Karpas-422 (cell line): Measurements from ENCODE around the gene MYO10. TPM values are rescaled to one million over a fixed set of nuclear protein-coding genes. Genes with fewer than 3 reads are reported as not detected.
A peak's percentile ranks its signal among the peaks of the same experiment; 100 is the strongest.

Experiments
- DNase-seq: peaks from one replicate; pipeline ENCODE4 v3.0.0-alpha.2; 2015
- H2AFZ ChIP-seq: fragments of 200-600 bp; sonication (generic); 2 replicates; pipeline ENCODE4 v1.6.1; 2014; ENCODE audit warnings: antibody characterized with exemption, low read length, mixed read lengths
- H3K27ac ChIP-seq: fragments of 200-600 bp; sonication (generic); 2 replicates; pipeline ENCODE4 v1.5.1; 2014; ENCODE audit warnings: mild to moderate bottlenecking, low read length, moderate library complexity
- H3K27me3 ChIP-seq: fragments of 200-600 bp; sonication (generic); 2 replicates; pipeline ENCODE4 v1.6.1; 2014; ENCODE audit warnings: low read length, mixed read lengths
- H3K36me3 ChIP-seq: fragments of 200-600 bp; sonication (generic); 2 replicates; pipeline ENCODE4 v1.6.1; 2014; ENCODE audit warnings: low read length, mixed read lengths; ENCODE audit not compliant: insufficient read depth
- H3K4me1 ChIP-seq: fragments of 200-600 bp; sonication (generic); 2 replicates; pipeline ENCODE4 v1.6.1; 2014; ENCODE audit warnings: mild to moderate bottlenecking, low read length, mixed read lengths
- H3K4me2 ChIP-seq: fragments of 200-600 bp; sonication (generic); 2 replicates; pipeline ENCODE4 v1.6.1; 2014; ENCODE audit warnings: low read length, low read depth, mild to moderate bottlenecking; ENCODE audit not compliant: poor library complexity, severe bottlenecking
- H3K4me3 ChIP-seq: fragments of 200-600 bp; sonication (generic); 2 replicates; pipeline ENCODE4 v1.5.1; 2014; ENCODE audit warnings: mild to moderate bottlenecking, antibody characterized with exemption, low read length, mixed read lengths
- H3K79me2 ChIP-seq: fragments of 200-600 bp; sonication (generic); 2 replicates; pipeline ENCODE4 v1.6.1; 2014; ENCODE audit warnings: mild to moderate bottlenecking, low read length, mixed read lengths
- H3K9ac ChIP-seq: fragments of 200-600 bp; sonication (generic); 2 replicates; pipeline ENCODE4 v1.6.0; 2014; ENCODE audit warnings: low read length
- H3K9me2 ChIP-seq: fragments of 200-600 bp; sonication (generic), shearing (Covaris generic); replicated peaks from 2 replicates; pipeline ENCODE4 v1.6.0; 2014; ENCODE audit warnings: mild to moderate bottlenecking, low read length, moderate library complexity; ENCODE audit not compliant: insufficient read depth
- H3K9me3 ChIP-seq: fragments of 300-700, 200-600 bp; sonication (generic); 2 replicates; pipeline ENCODE4 v1.6.1; 2014; ENCODE audit warnings: low read length, mixed read lengths
- H4K20me1 ChIP-seq: fragments of 200-600 bp; sonication (generic); 2 replicates; pipeline ENCODE4 v1.6.1; 2014; ENCODE audit warnings: mild to moderate bottlenecking, antibody characterized with exemption, low read length, low read depth; ENCODE audit not compliant: insufficient read depth
- total RNA-seq: library from RNA; depleted of rRNA; stranded (reverse); fragments of >200 nt; shearing (Covaris generic); gene quantifications from 2 replicates; pipeline ENCODE4 v1.2.3, GENCODE V29; 2014; ENCODE audit warnings: low replicate concordance

Gene MYO10
- total RNA-seq, 1 experiment from 2014 or later, result not detected

DNA sequence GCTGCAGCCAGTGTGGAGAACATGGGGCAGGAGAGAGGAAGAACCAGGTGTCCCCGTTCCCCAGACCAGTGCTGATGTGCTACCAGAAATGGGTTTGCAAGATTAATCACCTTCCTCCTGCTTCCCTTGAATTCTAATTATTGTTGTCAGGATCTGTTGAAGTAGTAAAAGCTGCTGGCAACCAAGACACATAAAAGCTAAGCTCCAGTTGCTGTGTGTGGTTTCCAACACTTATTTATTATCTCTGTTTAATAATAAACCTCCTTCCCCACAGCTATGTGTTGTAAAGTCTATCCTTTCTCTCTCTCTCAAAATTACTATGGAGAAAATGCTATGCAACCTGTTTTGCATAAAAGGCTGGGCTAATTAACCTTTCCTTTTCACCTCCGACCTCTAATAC lies 317.0 kb downstream of the MYO10 start:
- H3K27ac ChIP-seq, result no peak overlapping the region

DNA sequence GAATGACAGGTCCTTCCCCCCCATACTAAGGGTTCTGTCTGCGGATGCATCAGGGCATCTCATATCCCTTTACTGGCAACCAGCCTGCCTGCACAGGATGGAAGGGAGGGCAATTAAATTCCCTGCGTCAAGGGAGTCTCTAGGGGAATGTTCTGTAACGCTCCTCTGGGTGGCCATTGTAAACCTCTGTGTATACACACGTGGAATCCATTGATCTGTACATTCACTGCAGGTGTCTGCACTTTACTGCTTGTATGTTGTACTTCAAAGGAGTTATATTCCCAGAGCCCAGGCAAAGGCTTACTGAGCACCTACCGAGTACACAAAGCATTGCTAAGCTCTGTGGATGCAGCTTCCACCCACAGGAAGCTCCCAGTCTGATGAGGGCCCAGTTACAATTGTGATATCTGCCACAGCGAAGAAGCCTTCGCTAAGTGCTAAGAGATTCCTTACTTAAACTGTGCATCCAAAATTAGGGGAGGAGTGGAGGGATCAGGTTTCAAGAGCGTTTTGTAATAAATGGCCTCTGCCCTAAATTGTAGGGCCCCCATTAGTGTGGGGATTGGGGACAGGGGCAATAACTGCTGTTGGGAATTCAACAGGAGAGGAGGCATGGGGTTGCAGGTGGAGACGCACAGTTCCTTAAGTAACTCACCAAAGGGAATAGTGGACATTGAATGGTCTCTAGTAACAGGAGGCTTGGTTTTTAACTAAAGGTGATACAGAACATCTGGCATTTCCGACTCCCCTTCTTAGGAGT lies 317.8 kb downstream of the MYO10 start:
- H3K4me3 ChIP-seq, result no peak overlapping the region
- no peak for DNase-seq

More for the DNA sequence above, 317.0 kb downstream of the MYO10 start:
- H3K4me3 ChIP-seq, result no peak overlapping the region
- no peak for DNase-seq
- no peaks in the 10 kb centered on the region for H4K20me1 ChIP-seq
- H3K9me3 ChIP-seq, result no peaks in the 10 kb centered on the region
- no peak overlapping the region for H3K9ac ChIP-seq
- H3K4me1 ChIP-seq, result no peaks in the 10 kb centered on the region
- no peaks in the 10 kb centered on the region for H3K79me2 ChIP-seq
- H3K27me3 ChIP-seq, result no peaks in the 10 kb centered on the region
- no peak overlapping the region for H2AFZ ChIP-seq
- no peak overlapping the region for H3K4me2 ChIP-seq
- H3K36me3 ChIP-seq, result no peaks in the 10 kb centered on the region
- no peaks in the 10 kb centered on the region for H3K9me2 ChIP-seq

DNA sequence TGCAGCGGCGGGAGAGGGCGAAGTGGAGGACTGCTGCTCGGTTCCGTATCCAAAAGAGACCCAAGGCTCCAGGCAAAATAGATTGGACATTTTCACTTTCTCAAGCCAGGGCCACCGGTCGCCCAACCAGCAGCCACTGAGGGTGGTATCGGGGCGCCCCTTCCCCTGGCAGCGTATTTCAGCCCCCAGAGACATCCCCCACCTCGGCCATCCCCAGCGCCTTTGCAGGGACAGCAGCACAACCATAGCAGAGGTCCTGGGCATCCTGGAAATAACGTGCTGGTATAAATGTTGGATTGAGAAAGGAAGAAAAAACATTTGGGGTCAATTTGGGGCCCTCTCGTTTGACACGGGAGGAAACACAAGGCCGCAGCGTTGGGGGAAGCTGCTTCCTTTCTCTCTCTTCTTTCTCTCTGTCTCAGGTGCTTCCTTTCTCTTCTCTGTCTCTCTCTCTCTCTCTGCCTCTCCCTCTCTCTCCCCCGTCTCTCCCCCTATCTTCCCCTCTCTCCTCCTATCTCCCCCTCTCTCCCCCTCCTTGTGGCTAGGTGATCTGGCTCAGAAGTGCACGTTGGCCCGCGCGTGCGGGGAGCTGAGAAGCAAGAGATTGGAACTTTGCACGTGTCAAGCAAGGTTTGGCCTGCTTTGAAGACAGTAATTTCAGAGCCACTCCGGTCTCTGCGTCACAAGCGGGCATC lies 318.7 kb downstream of the MYO10 start:
- H3K79me2 ChIP-seq, result no peaks in the 10 kb centered on the region
- H3K4me2 ChIP-seq, result no peak overlapping the region
- no peak for DNase-seq
- no peak overlapping the region for H2AFZ ChIP-seq
- no peaks in the 10 kb centered on the region for H4K20me1 ChIP-seq
- H3K27me3 ChIP-seq, result no peaks in the 10 kb centered on the region
- H3K27ac ChIP-seq, result no peak overlapping the region
- no peaks in the 10 kb centered on the region for H3K9me3 ChIP-seq
- no peak overlapping the region for H3K9ac ChIP-seq
- no peaks in the 10 kb centered on the region for H3K4me1 ChIP-seq
- no peaks in the 10 kb centered on the region for H3K36me3 ChIP-seq
- no peaks in the 10 kb centered on the region for H3K9me2 ChIP-seq
- H3K4me3 ChIP-seq, result no peak overlapping the region

More for the DNA sequence above, 317.8 kb downstream of the MYO10 start:
- no peaks in the 10 kb centered on the region for H3K9me3 ChIP-seq
- no peak overlapping the region for H3K27ac ChIP-seq
- no peak overlapping the region for H2AFZ ChIP-seq
- no peaks in the 10 kb centered on the region for H3K36me3 ChIP-seq
- no peak overlapping the region for H3K4me2 ChIP-seq
- H3K4me1 ChIP-seq, result no peaks in the 10 kb centered on the region
- no peaks in the 10 kb centered on the region for H3K79me2 ChIP-seq
- H3K9me2 ChIP-seq, result no peaks in the 10 kb centered on the region
- no peaks in the 10 kb centered on the region for H4K20me1 ChIP-seq
- no peak overlapping the region for H3K9ac ChIP-seq
- H3K27me3 ChIP-seq, result no peaks in the 10 kb centered on the region

DNA sequence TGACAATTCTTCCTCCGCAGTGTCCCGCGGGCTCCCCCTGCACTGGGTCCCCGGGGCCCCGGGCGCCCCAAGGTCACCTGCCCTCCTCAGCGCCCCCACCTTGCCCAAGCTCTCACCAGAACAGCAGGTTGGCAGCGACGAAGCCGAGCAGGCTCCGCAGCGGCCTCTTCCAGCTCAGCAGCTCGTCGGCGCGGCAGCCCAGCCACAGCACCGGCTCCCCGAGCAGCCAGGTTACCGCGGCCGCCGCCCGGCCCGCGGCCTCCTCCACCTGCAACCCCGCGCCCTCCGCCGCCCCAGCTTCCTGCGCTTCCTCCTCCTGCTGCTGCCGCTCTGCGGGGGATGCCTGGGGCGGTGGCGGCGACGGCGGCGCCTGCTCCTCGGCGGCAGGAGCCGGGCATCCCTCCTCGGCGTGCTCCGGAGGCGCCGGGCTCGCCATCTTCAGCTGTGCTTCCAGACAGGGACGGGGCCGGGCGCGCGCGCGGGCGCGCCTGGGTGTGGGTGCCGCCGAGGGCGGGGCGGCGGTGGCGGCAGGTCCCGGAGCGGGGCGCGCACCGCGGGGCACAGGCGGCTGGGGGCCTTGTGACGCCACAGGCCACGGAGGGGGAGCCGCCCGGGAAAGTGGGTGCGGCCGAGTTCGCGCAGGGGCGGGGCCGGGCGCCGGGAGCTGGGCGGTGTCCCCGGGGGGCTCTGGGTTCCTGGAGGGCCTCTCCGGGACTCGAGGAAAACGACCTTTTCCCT lies 319.4 kb downstream of the MYO10 start, which contains the start of gene RETREG1:
RETREG1 (minus strand) TSS at position 462 of the 738 bp plus-strand sequence; CDS start at position 436, 26 bp downstream.
- no peak within 1 kb of the TSS for H2AFZ ChIP-seq
- no peak for DNase-seq
- no peak within 1 kb of the TSS for H3K9ac ChIP-seq

DNA sequence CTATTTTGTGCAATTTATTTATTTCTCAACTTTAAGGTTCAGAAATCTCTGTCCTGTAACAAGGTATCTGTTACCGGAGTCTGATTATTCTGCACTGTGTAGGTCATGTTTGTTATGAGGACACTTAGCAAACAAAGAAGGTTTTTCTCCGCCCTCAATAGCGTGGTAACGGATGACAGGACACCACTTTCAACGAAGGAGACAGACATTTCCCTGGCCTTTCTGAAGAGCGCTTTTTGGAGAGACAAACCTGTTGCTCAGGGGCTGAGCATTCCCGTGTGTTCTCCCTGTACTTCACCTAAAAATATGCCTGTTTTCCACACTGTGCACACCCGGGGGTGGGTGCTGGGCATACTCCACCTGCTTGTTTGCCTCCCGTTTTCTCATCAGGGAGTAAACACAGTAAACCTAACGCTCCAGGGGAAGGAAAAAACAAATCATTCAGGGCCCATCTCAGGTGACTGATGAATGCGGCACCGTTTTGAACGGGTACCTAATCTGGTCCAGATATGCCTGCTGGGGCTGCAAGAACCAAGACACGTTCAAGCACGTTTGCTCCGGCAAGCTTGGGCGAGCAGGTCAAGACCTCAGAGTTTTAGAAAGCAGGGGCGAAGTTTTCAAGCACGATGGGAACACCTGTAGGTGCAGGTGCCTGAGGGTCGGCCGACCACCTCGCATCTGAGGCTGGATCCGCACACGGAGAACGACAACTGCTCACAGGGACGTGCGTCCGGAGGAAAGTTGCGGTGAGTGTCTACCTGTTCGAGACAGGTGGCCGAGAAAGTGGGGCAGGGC lies 320.1 kb downstream of the MYO10 start:
- Histone ChIP-seq H3K27ac (no peak overlapping the region), H3K36me3 (no peaks in the 10 kb centered on the region), H2AFZ (no peak overlapping the region), H3K79me2 (no peaks in the 10 kb centered on the region), H3K9me2 (no peaks in the 10 kb centered on the region), H3K4me2 (no peak overlapping the region), H3K4me1 (0 out of 2 replicates have a peak, but pooled peaks cover 3% of the 10 kb centered on the region), H3K9me3 (no peaks in the 10 kb centered on the region), H3K4me3 (no peak overlapping the region), H3K9ac (no peak overlapping the region), H3K27me3 (no peaks in the 10 kb centered on the region), H4K20me1 (no peaks in the 10 kb centered on the region)
- DNase-seq, result no peak

More for the DNA sequence above, 319.4 kb downstream of the MYO10 start, which contains the start of gene RETREG1:
- 0 out of 2 replicates have a peak, but pooled peaks cover 3% of the 10 kb centered on the region for H3K4me1 ChIP-seq
- no peaks in the 10 kb centered on the region for H4K20me1 ChIP-seq
- no peaks in the 10 kb centered on the region for H3K36me3 ChIP-seq
- no peaks in the 10 kb centered on the region for H3K27me3 ChIP-seq
- no peak within 1 kb of the TSS for H3K27ac ChIP-seq
- H3K9me2 ChIP-seq, result no peaks in the 10 kb centered on the region
- H3K4me3 ChIP-seq, result no peak within 1 kb of the TSS
- H3K79me2 ChIP-seq, result no peaks in the 10 kb centered on the region
- H3K9me3 ChIP-seq, result no peaks in the 10 kb centered on the region
- no peak within 1 kb of the TSS for H3K4me2 ChIP-seq

DNA sequence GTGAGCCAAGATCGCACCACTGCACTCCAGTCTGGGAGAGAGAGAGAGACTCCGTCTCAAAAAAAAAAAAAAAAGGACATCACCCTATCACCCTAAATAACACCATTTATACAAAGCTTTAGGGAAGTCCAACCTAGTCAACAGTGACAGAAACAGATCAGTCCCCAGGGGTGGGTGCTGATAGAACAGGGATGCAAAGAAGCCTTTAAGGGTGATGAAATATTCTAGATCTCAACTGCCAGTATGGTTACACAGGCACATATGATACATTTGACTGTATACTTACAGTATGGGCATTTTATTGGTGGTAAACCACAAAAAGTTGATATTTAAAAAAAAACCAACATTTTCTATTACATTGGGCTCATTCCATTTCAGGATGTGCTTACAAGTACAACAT lies 324.1 kb downstream of the MYO10 start:
- no peaks in the 10 kb centered on the region for H3K9me3 ChIP-seq
- no peaks in the 10 kb centered on the region for H4K20me1 ChIP-seq
- no peaks in the 10 kb centered on the region for H3K36me3 ChIP-seq
- no peak overlapping the region for H3K27ac ChIP-seq
- no peak overlapping the region for H3K9ac ChIP-seq
- H3K4me1 ChIP-seq, result 0 out of 2 replicates have a peak, but pooled peaks cover 3% of the 10 kb centered on the region
- peak; percentile 44 for DNase-seq
- H3K4me3 ChIP-seq, result no peak overlapping the region
- H3K27me3 ChIP-seq, result no peaks in the 10 kb centered on the region
- no peaks in the 10 kb centered on the region for H3K9me2 ChIP-seq
- no peaks in the 10 kb centered on the region for H3K79me2 ChIP-seq
- no peak overlapping the region for H2AFZ ChIP-seq
- no peak overlapping the region for H3K4me2 ChIP-seq
